ENCODE results near the gene CCL14. TPM values are rescaled to one million over a fixed set of nuclear protein-coding genes. Genes with fewer than 3 reads are reported as not detected.

CCL14 gene
- total RNA-seq: 10 to 100 TPM in 1 of 2 donors, 1 to 10 TPM in 1; 4.1 to 13.0 TPM

DNA sequence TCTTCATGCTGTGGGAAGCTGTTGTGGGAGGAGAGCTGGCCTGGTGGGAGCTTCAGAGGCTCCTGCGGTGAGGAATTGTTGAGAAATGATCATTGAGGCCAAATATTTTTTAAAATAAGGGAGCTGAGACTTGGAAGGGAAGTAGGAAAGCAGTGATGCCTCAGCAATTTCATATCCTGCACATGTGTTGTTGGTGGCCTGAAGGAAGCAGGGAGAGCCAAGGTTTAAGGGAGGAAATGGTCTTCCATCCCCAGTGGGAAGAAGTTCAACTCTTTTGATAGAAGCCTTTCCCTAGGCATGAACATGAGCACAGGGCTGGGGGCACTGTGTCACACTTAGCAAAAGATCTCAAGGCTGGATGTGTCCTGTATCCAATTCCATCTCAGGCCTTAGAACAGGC lies at the start of gene CCL14:
Gene CCL14 (minus strand): TSS at position 87 of the 400 bp plus-strand sequence. CDS start 80 bp downstream, at position 7.
- no peak within 1 kb of the TSS for H3K27ac ChIP-seq
- H3K36me3 ChIP-seq: no peaks in the 10 kb centered on the region
- H3K4me3 ChIP-seq: no peak within 1 kb of the TSS
- no peak for DNase-seq (ENCODE audit: low spot score)
- peaks cover 0 to 13% of the 10 kb centered on the region in 2 donors for H3K9me3 ChIP-seq
- no peaks in the 10 kb centered on the region for H3K4me1 ChIP-seq
- TF ChIP-seq, protein P1, sequence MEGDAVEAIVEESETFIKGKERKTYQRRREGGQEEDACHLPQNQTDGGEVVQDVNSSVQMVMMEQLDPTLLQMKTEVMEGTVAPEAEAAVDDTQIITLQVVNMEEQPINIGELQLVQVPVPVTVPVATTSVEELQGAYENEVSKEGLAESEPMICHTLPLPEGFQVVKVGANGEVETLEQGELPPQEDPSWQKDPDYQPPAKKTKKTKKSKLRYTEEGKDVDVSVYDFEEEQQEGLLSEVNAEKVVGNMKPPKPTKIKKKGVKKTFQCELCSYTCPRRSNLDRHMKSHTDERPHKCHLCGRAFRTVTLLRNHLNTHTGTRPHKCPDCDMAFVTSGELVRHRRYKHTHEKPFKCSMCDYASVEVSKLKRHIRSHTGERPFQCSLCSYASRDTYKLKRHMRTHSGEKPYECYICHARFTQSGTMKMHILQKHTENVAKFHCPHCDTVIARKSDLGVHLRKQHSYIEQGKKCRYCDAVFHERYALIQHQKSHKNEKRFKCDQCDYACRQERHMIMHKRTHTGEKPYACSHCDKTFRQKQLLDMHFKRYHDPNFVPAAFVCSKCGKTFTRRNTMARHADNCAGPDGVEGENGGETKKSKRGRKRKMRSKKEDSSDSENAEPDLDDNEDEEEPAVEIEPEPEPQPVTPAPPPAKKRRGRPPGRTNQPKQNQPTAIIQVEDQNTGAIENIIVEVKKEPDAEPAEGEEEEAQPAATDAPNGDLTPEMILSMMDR (IDR thresholded peaks at IDR 0.05): no peak
- H3K27me3 ChIP-seq: no peaks in the 10 kb centered on the region

DNA sequence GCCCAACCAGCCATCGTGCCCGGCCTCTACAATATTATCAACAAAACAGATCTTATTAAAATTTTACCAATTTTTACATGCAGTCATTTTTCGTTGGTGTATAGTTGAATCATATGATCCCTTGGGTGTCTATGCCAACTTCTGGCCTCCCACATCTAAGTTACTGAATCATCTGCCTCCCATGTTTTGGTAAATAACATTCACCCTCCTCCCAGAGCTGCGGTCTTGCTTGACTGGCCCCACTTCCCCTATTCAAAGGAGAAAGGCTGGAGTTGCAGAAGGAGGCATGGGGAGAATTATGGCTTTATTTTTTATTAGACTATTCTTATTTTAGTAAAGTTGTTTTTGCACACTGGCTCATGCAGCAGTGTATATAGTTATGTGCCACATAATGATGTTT lies 49.7 kb upstream of the CCL14 start:
- DNase-seq (ENCODE audit: low spot score): no peak
- no peaks in the 10 kb centered on the region for H3K36me3 ChIP-seq
- no peak overlapping the region for H3K27ac ChIP-seq
- no peaks in the 10 kb centered on the region for H3K27me3 ChIP-seq
- H3K9me3 ChIP-seq: no peaks in the 10 kb centered on the region
- no peak overlapping the region for H3K4me3 ChIP-seq
- TF ChIP-seq, protein P1 (IDR thresholded peaks at IDR 0.05): no peak
- no peaks in the 10 kb centered on the region for H3K4me1 ChIP-seq

DNA sequence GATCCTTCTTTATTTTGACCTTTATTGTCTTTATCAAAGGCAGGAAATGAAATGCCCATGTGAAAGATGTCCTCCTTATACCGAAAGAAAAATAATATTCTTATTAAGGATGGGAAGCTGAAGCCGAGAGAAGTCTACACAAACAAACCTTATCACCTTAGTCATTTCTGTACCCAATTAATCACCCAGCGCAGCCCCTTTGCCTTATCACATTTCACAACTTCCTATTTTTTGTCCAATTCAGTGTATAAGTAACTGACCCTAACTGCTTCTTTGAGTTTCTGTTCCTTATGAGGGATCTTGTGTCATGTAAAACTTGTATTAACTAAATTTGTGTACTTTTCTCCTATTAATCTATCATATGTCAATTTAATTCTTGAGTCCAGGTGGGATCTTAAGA lies 47.6 kb upstream of the CCL14 start:
- TF ChIP-seq, protein P1 (IDR thresholded peaks at IDR 0.05): no peak
- Histone ChIP-seq H3K27ac (no peak overlapping the region), H3K36me3 (no peaks in the 10 kb centered on the region), H3K4me1 (no peaks in the 10 kb centered on the region), H3K9me3 (no peaks in the 10 kb centered on the region), H3K4me3 (no peak overlapping the region), H3K27me3 (no peaks in the 10 kb centered on the region)
- no peak for DNase-seq (ENCODE audit: low spot score)

DNA sequence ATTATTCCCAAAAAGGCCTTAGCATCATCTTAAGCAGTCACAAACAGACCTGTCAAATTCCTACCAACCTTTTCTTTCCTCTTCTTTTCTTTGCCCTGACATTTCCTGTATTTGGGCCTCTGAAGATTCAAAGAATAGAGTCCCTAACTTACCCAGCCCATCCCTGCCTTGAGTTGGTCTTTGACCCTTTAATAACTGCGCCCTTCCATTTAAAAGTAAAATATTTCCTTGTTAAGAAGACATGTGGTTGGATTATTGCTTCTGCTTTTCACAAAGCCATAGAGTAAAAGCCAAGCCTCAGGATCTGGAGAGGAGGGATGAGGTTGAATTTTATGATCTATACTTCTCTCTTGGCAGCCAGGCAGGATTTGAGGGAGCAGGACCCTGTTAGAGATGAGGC lies 44.4 kb upstream of the CCL14 start:
- TF ChIP-seq, protein P1 (IDR thresholded peaks at IDR 0.05): no peak
- Histone ChIP-seq H3K27ac (no peak overlapping the region), H3K36me3 (no peaks in the 10 kb centered on the region), H3K4me3 (no peak overlapping the region), H3K4me1 (no peaks in the 10 kb centered on the region), H3K27me3 (no peaks in the 10 kb centered on the region), H3K9me3 (no peaks in the 10 kb centered on the region)
- DNase-seq (ENCODE audit: low spot score): no peak

DNA sequence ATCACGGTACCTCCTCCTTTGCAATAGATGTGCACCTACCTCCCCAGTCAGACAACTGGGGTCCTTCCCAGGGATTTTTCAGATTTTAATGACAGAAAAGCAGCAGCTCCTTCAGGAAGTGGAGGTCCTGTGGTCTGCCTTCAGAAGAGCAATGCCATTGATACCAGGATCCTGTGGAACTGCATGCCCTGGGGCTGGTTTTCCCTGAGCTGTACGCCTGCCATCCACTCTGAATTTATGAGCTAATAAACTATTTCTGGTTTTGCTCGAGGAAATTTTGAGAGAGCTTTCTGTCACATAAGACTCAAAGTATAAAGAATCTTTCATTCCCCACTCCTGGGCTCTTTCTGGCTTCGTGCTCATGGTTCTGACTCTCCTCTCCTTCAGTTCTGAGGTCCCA lies 41.2 kb upstream of the CCL14 start:
- Histone ChIP-seq H3K27ac (no peak overlapping the region), H3K36me3 (no peaks in the 10 kb centered on the region), H3K4me3 (no peak overlapping the region), H3K27me3 (no peaks in the 10 kb centered on the region), H3K9me3 (peaks cover 0 to 2% of the 10 kb centered on the region in 2 donors), H3K4me1 (no peaks in the 10 kb centered on the region)
- no peak for DNase-seq (ENCODE audit: low spot score)
- TF ChIP-seq, protein P1 (IDR thresholded peaks at IDR 0.05): no peak

DNA sequence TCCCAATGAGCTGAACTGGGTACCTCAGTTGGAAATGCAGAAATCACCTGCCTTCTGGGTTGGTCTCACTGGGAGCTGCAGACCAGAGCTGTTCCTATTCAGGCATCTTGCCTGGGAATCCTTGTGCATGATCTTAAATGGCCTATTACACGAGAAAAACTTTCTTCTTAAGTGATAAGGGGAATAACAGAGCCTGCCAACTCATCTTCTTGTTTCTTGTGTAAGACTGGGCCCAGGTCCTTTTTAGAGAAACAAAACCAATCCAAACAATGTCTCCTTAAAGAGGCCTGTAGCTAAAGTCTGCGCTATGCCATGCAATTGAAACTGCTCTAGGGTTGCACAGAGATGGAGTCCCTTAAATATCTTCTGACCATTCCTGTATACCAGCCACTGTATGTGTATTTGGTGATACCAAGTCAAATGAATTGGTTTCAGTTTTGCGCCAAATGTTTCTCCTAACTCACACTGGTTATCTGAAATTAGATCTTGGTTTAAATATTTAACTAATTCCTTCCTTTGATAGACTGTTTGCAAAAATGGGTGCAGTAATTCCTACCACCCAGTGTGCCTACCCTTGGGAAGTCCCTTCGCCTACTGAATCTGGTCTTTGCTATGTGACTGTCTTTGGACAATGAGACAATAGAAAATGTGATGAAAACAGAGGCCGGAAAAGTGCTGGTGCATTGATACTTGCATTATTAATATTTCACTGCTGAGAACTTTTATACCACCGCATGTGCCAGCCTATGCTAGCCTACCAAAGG lies 37.8 kb upstream of the CCL14 start:
- no peaks in the 10 kb centered on the region for H3K4me1 ChIP-seq
- DNase-seq (ENCODE audit: low spot score): no peak
- H3K27ac ChIP-seq: no peak overlapping the region
- H3K9me3 ChIP-seq: peaks cover 0 to 5% of the 10 kb centered on the region in 2 donors
- H3K4me3 ChIP-seq: no peak overlapping the region
- H3K27me3 ChIP-seq: no peaks in the 10 kb centered on the region
- no peaks in the 10 kb centered on the region for H3K36me3 ChIP-seq
- TF ChIP-seq, protein P1 (IDR thresholded peaks at IDR 0.05): no peak

Data from right atrium auricular region (tissue), 2 donors.